PFSK-1 (cell line): ENCODE results near the gene QDPR.

Experiments
- FOXP2 ChIP-seq: optimal IDR thresholded peaks from 2 replicates; pipeline ENCODE3; 2011; ENCODE audit warnings: borderline replicate concordance, control low read depth, inconsistent platforms; ENCODE audit not compliant: insufficient read depth; ENCODE audit errors: extremely low read length, extremely low read depth
- POLR2AphosphoS5 ChIP-seq: IDR thresholded peaks from 2 replicates; pipeline ENCODE4 v1.6.1; 2012; ENCODE audit warnings: low read depth, mild to moderate bottlenecking, control low read depth, low read length, moderate library complexity
- SIN3A ChIP-seq: IDR thresholded peaks from 2 replicates; pipeline ENCODE4 v1.6.1; 2012; ENCODE audit warnings: mild to moderate bottlenecking, low read length, moderate library complexity, borderline replicate concordance; ENCODE audit not compliant: insufficient read depth
- TAF1 ChIP-seq: IDR thresholded peaks from 2 replicates; pipeline ENCODE4 v1.6.1; 2012; ENCODE audit warnings: low read length, control low read depth, borderline replicate concordance; ENCODE audit not compliant: insufficient read depth
- TF ChIP-seq, protein P1 (sequence below), 2 experiments: IDR thresholded peaks; 2 replicates each; pipeline versions ENCODE4 v1.6.1 to v1.8.0; 2011 to 2012; ENCODE audit warnings: low read depth in 2 of 2, low read length in 2 of 2, control low read depth in 1 of 2, inconsistent platforms in 1 of 2, mild to moderate bottlenecking in 1 of 2, moderate library complexity in 1 of 2; ENCODE audit not compliant: insufficient read depth in 1 of 2

DNA sequence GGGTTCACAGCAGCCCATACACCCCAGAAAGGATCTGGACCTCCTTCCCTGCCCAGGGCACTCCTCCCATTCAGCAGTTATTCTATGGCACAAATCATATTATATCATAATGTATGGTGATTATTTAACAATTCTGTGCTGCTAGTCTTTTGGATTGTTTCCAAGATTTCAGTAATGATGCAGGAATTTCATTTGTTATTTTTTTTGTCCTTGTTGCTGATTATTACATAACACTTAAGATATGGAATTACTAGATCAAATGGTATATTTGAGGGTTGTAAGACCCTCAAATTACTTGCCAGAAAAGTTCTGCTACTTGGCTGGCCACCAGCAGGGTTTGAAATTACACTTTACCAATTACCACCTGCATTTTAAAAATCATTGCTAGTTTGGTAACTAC lies 36.4 kb downstream of the QDPR start:
- no peak for TF ChIP-seq TAF1
- TF ChIP-seq, protein P1, sequence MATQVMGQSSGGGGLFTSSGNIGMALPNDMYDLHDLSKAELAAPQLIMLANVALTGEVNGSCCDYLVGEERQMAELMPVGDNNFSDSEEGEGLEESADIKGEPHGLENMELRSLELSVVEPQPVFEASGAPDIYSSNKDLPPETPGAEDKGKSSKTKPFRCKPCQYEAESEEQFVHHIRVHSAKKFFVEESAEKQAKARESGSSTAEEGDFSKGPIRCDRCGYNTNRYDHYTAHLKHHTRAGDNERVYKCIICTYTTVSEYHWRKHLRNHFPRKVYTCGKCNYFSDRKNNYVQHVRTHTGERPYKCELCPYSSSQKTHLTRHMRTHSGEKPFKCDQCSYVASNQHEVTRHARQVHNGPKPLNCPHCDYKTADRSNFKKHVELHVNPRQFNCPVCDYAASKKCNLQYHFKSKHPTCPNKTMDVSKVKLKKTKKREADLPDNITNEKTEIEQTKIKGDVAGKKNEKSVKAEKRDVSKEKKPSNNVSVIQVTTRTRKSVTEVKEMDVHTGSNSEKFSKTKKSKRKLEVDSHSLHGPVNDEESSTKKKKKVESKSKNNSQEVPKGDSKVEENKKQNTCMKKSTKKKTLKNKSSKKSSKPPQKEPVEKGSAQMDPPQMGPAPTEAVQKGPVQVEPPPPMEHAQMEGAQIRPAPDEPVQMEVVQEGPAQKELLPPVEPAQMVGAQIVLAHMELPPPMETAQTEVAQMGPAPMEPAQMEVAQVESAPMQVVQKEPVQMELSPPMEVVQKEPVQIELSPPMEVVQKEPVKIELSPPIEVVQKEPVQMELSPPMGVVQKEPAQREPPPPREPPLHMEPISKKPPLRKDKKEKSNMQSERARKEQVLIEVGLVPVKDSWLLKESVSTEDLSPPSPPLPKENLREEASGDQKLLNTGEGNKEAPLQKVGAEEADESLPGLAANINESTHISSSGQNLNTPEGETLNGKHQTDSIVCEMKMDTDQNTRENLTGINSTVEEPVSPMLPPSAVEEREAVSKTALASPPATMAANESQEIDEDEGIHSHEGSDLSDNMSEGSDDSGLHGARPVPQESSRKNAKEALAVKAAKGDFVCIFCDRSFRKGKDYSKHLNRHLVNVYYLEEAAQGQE (IDR thresholded peaks at IDR 0.05; ENCODE audit: insufficient read depth in 1 of 2, low read depth in 2 of 2, low read length in 2 of 2): no peak
- TF ChIP-seq SIN3A: no peak
- TF ChIP-seq POLR2AphosphoS5: no peak
- no peak for TF ChIP-seq FOXP2
